ENCODE measurements around the gene KLF1.
A peak's percentile ranks its signal among the peaks of the same experiment; 100 is the strongest.

The KLF1 gene

GRCh38 chr19:12834976-12835757 lies 51.8 kb downstream of the KLF1 start:
- Histone ChIP-seq H3K36me3 (ENCODE audit: insufficient read depth) (no peaks in the 10 kb centered on the region), H3K4me1 (ENCODE audit: low read depth, poor library complexity, severe bottlenecking) (peaks cover 15% of the 10 kb centered on the region), H3K4me2 (no peak overlapping the region), H2AFZ (ENCODE audit: low read depth) (no peak overlapping the region), H3K79me2 (ENCODE audit: insufficient read depth, low read depth) (no peaks in the 10 kb centered on the region), H3K9ac (no peak overlapping the region), H3K27ac (no peak overlapping the region), H3K27me3 (ENCODE audit: insufficient read depth, low read depth) (peaks cover 50% of the 10 kb centered on the region), H4K20me1 (ENCODE audit: insufficient read depth) (no peaks in the 10 kb centered on the region), H3K4me3 (IDR thresholded peaks at IDR 0.05; ENCODE audit: insufficient read depth, low read depth, low read length) (no peak overlapping the region)
- no peak for TF ChIP-seq CTCF (conservative IDR thresholded peaks at IDR 0.05; ENCODE audit: low read depth, low read length)

GRCh38 chr19:12834566-12834943 lies 52.4 kb downstream of the KLF1 start, which contains the start of gene RTBDN:
Gene RTBDN (minus strand): TSS chr19:12834579. CDS start chr19:12829979, 4,600 bp downstream.
- Histone ChIP-seq H4K20me1 (ENCODE audit: insufficient read depth) (no peaks in the 10 kb centered on the region), H3K4me2 (peak within 1 kb of the TSS; percentile 76), H3K4me3 (IDR thresholded peaks at IDR 0.05; ENCODE audit: insufficient read depth, low read depth, low read length) (no peak within 1 kb of the TSS), H3K27ac (no peak within 1 kb of the TSS), H3K36me3 (ENCODE audit: insufficient read depth) (no peaks in the 10 kb centered on the region), H3K79me2 (ENCODE audit: insufficient read depth, low read depth) (no peaks in the 10 kb centered on the region), H3K4me1 (ENCODE audit: low read depth, poor library complexity, severe bottlenecking) (peaks cover 15% of the 10 kb centered on the region), H3K9ac (no peak within 1 kb of the TSS), H2AFZ (ENCODE audit: low read depth) (peak within 1 kb of the TSS; percentile 57), H3K27me3 (ENCODE audit: insufficient read depth, low read depth) (peaks cover 52% of the 10 kb centered on the region)
- no peak for TF ChIP-seq CTCF (conservative IDR thresholded peaks at IDR 0.05; ENCODE audit: low read depth, low read length)
